CD14-positive monocyte (primary cell): ENCODE data around the gene DGKI. TPM values are rescaled to one million over a fixed set of nuclear protein-coding genes. Genes with fewer than 3 reads are reported as not detected.

Experiments
- DNase-seq, 3 donors: peaks; one replicate each; pipeline ENCODE4 v3.0.0-alpha.2; 2011 to 2022
- H2AFZ ChIP-seq: 2 replicates; pipeline ENCODE4 v1.6.0; 2012; ENCODE audit warnings: mild to moderate bottlenecking, low read depth, low read length, inconsistent platforms; ENCODE audit not compliant: insufficient read depth, poor library complexity, severe bottlenecking
- H3K27ac ChIP-seq, 2 donors: 1 replicate in 1 of 2; 2 replicates in 1 of 2; pipeline ENCODE4 v1.5.1; 2012 to 2013; ENCODE audit warnings: low read length in 2 of 2, control low read depth in 1 of 2, inconsistent platforms in 1 of 2, low read depth in 1 of 2, mild to moderate bottlenecking in 1 of 2
- H3K27me3 ChIP-seq, 2 donors: one replicate each; pipeline versions ENCODE4 v1.6.0 to v1.6.1; 2011 to 2013; ENCODE audit warnings: low read length in 2 of 2; ENCODE audit not compliant: control insufficient read depth in 2 of 2, insufficient read depth in 2 of 2
- H3K36me3 ChIP-seq, 2 donors: replicated peaks in 1 of 2; 1 replicate in 1 of 2; 2 replicates in 1 of 2; pipeline versions ENCODE4 v1.5.1 to v1.6.1; 2012 to 2013; ENCODE audit warnings: low read length in 2 of 2, control low read depth in 1 of 2, inconsistent platforms in 1 of 2, mild to moderate bottlenecking in 1 of 2; ENCODE audit not compliant: insufficient read depth in 2 of 2, control insufficient read depth in 1 of 2
- H3K4me1 ChIP-seq, 2 donors: 1 replicate in 1 of 2; 2 replicates in 1 of 2; pipeline versions ENCODE4 v1.5.1 to v1.6.1; 2012 to 2013; ENCODE audit warnings: low read length in 2 of 2, control low read depth in 1 of 2, inconsistent platforms in 1 of 2, mild to moderate bottlenecking in 1 of 2, moderate library complexity in 1 of 2; ENCODE audit not compliant: insufficient read depth in 2 of 2, control insufficient read depth in 1 of 2
- H3K4me2 ChIP-seq: replicated peaks from 2 replicates; pipeline ENCODE3; 2012; ENCODE audit warnings: low read length, moderate library complexity, mild to moderate bottlenecking; ENCODE audit not compliant: poor library complexity, severe bottlenecking; ENCODE audit errors: extremely low read depth
- H3K4me3 ChIP-seq, 3 experiments: fragments of 200-600 bp in 1 of 3; sonication (generic) in 1 of 3; replicated peaks in 1 of 3; 1 replicate in 2 of 3; 2 replicates in 1 of 3; pipeline ENCODE4 v1.5.1; 2011 to 2013; ENCODE audit warnings: low read length in 3 of 3, mild to moderate bottlenecking in 3 of 3, control low read depth in 2 of 3, low read depth in 2 of 3, inconsistent platforms in 1 of 3, moderate library complexity in 1 of 3
- H3K79me2 ChIP-seq: 2 replicates; pipeline ENCODE4 v1.6.0; 2012; ENCODE audit warnings: mild to moderate bottlenecking, control low read depth, inconsistent platforms, low read length, moderate library complexity; ENCODE audit not compliant: insufficient read depth
- H3K9ac ChIP-seq: 2 replicates; pipeline ENCODE4 v1.6.0; 2017; ENCODE audit warnings: low read length, mild to moderate bottlenecking; ENCODE audit not compliant: insufficient read depth, poor library complexity, severe bottlenecking
- H3K9me3 ChIP-seq, 2 donors: replicated peaks in 1 of 2; 1 replicate in 1 of 2; 2 replicates in 1 of 2; pipeline versions ENCODE4 v1.5.1 to v1.6.1; 2012 to 2013; ENCODE audit warnings: low read length in 2 of 2, control low read depth in 1 of 2; ENCODE audit not compliant: control insufficient read depth in 1 of 2, insufficient read depth in 1 of 2
- H4K20me1 ChIP-seq: 2 replicates; pipeline ENCODE4 v1.6.0; 2012; ENCODE audit warnings: mild to moderate bottlenecking, low read length, control low read depth, moderate library complexity; ENCODE audit not compliant: insufficient read depth
- H3K27ac Mint-ChIP-seq, 7 donors: one replicate each; pipeline ENCODE4 v1.8.0; 2020; ENCODE audit warnings: mild to moderate bottlenecking in 7 of 7, mixed read lengths in 7 of 7, moderate library complexity in 6 of 7, inconsistent platforms in 2 of 7
- H3K27me3 Mint-ChIP-seq, 3 donors: one replicate each; pipeline ENCODE4 v1.8.0; 2021 to 2022; ENCODE audit warnings: low read depth in 3 of 3, mild to moderate bottlenecking in 3 of 3, mixed read lengths in 3 of 3, moderate library complexity in 3 of 3, inconsistent platforms in 1 of 3
- H3K36me3 Mint-ChIP-seq, 2 donors: one replicate each; pipeline ENCODE4 v1.8.0; 2020; ENCODE audit warnings: mixed read lengths in 2 of 2, inconsistent platforms in 1 of 2, mild to moderate bottlenecking in 1 of 2
- H3K4me1 Mint-ChIP-seq: one replicate; pipeline ENCODE4 v1.8.0; 2020; ENCODE audit warnings: mild to moderate bottlenecking, mixed read lengths
- H3K4me3 Mint-ChIP-seq, 2 donors: one replicate each; pipeline ENCODE4 v1.8.0; 2020; ENCODE audit warnings: mild to moderate bottlenecking in 2 of 2, mixed read lengths in 2 of 2, moderate library complexity in 1 of 2
- H3K9me3 Mint-ChIP-seq, 7 donors: one replicate each; pipeline ENCODE4 v1.8.0; 2020 to 2022; ENCODE audit warnings: mixed read lengths in 7 of 7, mild to moderate bottlenecking in 6 of 7, moderate library complexity in 6 of 7, inconsistent platforms in 2 of 7
- WGBS: methylation state at CpG from one replicate; pipeline ENCODE4 v1.1.5; 2013; ENCODE audit warnings: missing lambda C conversion rate; ENCODE audit not compliant: insufficient coverage; 5-methylcytosine and 5-hydroxymethylcytosine counted together
- intact Hi-C, 2 donors: fragments of 100-400 bp; cut with micrococcal nuclease; formaldehyde crosslinking; loops; one replicate each; pipeline versions ENCODE4 v1.15.0 to v1.15.1; 2023
- polyA plus RNA-seq, 3 donors: library from polyadenylated mRNA; depleted of rRNA in 1 of 3; unstranded in 2 of 3; stranded (reverse) in 1 of 3; fragments of 300-500 nt in 2 of 3; fragments of >200 nt in 1 of 3; fragmentation: Illumina TruSeq in 2 of 3; gene quantifications; 1 replicate in 2 of 3; 2 replicates in 1 of 3; pipeline ENCODE4 v1.2.3, GENCODE V29; 2012 to 2021
- TF ChIP-seq, protein P1 (sequence below): fragments of 200-600 bp; IDR thresholded peaks from one replicate; pipeline ENCODE4 v1.8.0; 2022; ENCODE audit warnings: antibody characterized with exemption, mild to moderate bottlenecking

DGKI gene
- polyA plus RNA-seq, 3 donors = not detected

DNA sequence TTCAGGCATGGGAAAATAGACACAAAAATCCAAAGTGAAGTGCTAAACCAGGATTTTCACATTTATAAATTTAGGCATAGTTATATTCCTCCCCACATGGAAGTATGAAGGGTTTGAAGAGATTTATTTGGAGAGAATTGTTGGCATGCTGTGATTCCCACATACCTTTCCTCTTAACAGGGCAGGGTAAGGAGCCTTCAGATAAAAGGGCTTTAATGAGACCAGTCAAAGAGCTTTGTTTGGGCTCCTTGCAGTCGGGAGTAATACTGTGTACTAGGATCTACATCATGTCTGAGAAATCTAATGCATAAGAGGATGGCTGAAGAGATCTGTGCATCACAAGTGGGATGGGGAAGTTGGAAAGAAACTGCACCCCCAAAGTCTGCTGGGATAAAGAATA, 362.4 kb downstream of the DGKI start:
- H3K36me3 ChIP-seq = no peaks in the 10 kb centered on the region
- Mint-ChIP-seq H3K4me1 (no peaks in the 10 kb centered on the region), H3K27me3 (peaks cover 0 to 3% (median 0%) of the 10 kb centered on the region in 3 donors), H3K9me3 (peaks cover 0 to 4% (median 0%) of the 10 kb centered on the region in 7 donors), H3K4me3 (no peak overlapping the region), H3K36me3 (no peaks in the 10 kb centered on the region), H3K27ac (no peak overlapping the region)
- H3K27me3 ChIP-seq = no peaks in the 10 kb centered on the region
- WGBS = 83% methylated on average over 1 of the region's 1 CpG
- no peak overlapping the region for H3K9ac ChIP-seq
- no peak overlapping the region for H3K4me3 ChIP-seq
- no peak for DNase-seq
- no peaks in the 10 kb centered on the region for H3K4me1 ChIP-seq
- no peaks in the 10 kb centered on the region for H3K79me2 ChIP-seq
- TF ChIP-seq, protein P1, sequence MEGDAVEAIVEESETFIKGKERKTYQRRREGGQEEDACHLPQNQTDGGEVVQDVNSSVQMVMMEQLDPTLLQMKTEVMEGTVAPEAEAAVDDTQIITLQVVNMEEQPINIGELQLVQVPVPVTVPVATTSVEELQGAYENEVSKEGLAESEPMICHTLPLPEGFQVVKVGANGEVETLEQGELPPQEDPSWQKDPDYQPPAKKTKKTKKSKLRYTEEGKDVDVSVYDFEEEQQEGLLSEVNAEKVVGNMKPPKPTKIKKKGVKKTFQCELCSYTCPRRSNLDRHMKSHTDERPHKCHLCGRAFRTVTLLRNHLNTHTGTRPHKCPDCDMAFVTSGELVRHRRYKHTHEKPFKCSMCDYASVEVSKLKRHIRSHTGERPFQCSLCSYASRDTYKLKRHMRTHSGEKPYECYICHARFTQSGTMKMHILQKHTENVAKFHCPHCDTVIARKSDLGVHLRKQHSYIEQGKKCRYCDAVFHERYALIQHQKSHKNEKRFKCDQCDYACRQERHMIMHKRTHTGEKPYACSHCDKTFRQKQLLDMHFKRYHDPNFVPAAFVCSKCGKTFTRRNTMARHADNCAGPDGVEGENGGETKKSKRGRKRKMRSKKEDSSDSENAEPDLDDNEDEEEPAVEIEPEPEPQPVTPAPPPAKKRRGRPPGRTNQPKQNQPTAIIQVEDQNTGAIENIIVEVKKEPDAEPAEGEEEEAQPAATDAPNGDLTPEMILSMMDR = no peak
- no peak overlapping the region for H3K27ac ChIP-seq
- H3K9me3 ChIP-seq = no peaks in the 10 kb centered on the region
- H3K4me2 ChIP-seq = no peak overlapping the region
- intact Hi-C loops = no loop called here
- no peak overlapping the region for H2AFZ ChIP-seq
- no peaks in the 10 kb centered on the region for H4K20me1 ChIP-seq

DNA sequence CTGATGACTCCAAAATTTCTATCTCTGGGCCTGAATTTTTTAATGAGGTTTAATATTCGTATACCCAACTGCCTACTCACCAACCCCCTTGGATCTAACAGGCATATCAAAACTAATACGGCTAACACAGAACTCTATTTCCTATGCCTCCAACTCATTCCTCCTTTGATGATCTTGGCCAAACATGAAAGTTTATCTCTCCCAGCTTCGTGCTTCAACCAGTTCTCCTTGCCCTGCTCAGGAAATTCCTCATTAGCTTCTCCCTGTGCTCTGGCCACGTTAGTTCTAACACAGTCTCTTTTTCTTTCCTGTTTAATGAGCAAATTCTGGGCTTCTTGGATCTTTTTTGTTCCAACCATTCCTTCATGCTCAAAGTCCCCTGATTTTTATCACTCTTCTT, 364.3 kb downstream of the DGKI start:
- WGBS = 75% methylated on average over 3 of the region's 4 CpGs
- Mint-ChIP-seq H3K4me3 (no peak overlapping the region), H3K9me3 (peaks cover 0 to 1% (median 0%) of the 10 kb centered on the region in 7 donors), H3K4me1 (no peaks in the 10 kb centered on the region), H3K36me3 (no peaks in the 10 kb centered on the region), H3K27ac (no peak overlapping the region), H3K27me3 (peaks cover 0 to 3% (median 0%) of the 10 kb centered on the region in 3 donors)
- Histone ChIP-seq H3K27ac (no peak overlapping the region), H3K4me1 (no peaks in the 10 kb centered on the region), H2AFZ (no peak overlapping the region), H3K4me2 (no peak overlapping the region), H4K20me1 (no peaks in the 10 kb centered on the region), H3K4me3 (no peak overlapping the region), H3K9me3 (no peaks in the 10 kb centered on the region), H3K9ac (no peak overlapping the region), H3K36me3 (no peaks in the 10 kb centered on the region), H3K27me3 (no peaks in the 10 kb centered on the region), H3K79me2 (no peaks in the 10 kb centered on the region)
- intact Hi-C loops = no loop called here
- TF ChIP-seq, protein P1 = no peak
- no peak for DNase-seq
